WERI-Rb-1 (cell line): ENCODE data around the gene GRAMD1A.

Experiments used
- DNase-seq: peaks from one replicate; pipeline ENCODE4 v3.0.0-alpha.2; 2020
- H3K27ac ChIP-seq: fragments of 250-450 bp; sonication (Bioruptor Pico); 2 replicates; pipeline ENCODE4 v1.5.1; 2020; ENCODE audit warnings: mild to moderate bottlenecking, moderate library complexity
- H3K27me3 ChIP-seq: fragments of 250-450 bp; sonication (Bioruptor Pico); 2 replicates; pipeline ENCODE4 v1.5.1; 2021; ENCODE audit warnings: mild to moderate bottlenecking, low read depth, moderate library complexity; ENCODE audit not compliant: insufficient read depth, severe bottlenecking
- H3K36me3 ChIP-seq: fragments of 250-450 bp; sonication (Bioruptor Pico); 2 replicates; pipeline ENCODE4 v1.5.1; 2020; ENCODE audit warnings: mild to moderate bottlenecking, moderate library complexity
- H3K4me3 ChIP-seq: 2 replicates; pipeline ENCODE4 v1.5.1; 2011; ENCODE audit warnings: low read depth, mild to moderate bottlenecking, control low read depth, low read length
- H3K9me3 ChIP-seq: fragments of 250-450 bp; sonication (Bioruptor Pico); 2 replicates; pipeline ENCODE4 v1.5.1; 2021; ENCODE audit warnings: mild to moderate bottlenecking, moderate library complexity; ENCODE audit not compliant: severe bottlenecking
- CTCF ChIP-seq: IDR thresholded peaks from 2 replicates; pipeline ENCODE4 v1.5.1; 2011; ENCODE audit warnings: low read depth, mild to moderate bottlenecking, control low read depth, inconsistent platforms, low read length

The GRAMD1A gene

GRCh38 chr19:35032356-35032865 lies 32.3 kb downstream of the GRAMD1A start:
- Histone ChIP-seq H3K27ac (peak overlapping the region; percentile 96), H3K36me3 (peaks cover 65% of the 10 kb centered on the region), H3K4me3 (peak overlapping the region; percentile 56), H3K9me3 (no peaks in the 10 kb centered on the region), H3K27me3 (no peaks in the 10 kb centered on the region)
- no peak for TF ChIP-seq CTCF
- DNase-seq, result no peak

- Histone ChIP-seq H3K4me3 (peak overlapping the region; percentile 56), H3K36me3 (peaks cover 65% of the 10 kb centered on the region), H3K27me3 (no peaks in the 10 kb centered on the region), H3K9me3 (no peaks in the 10 kb centered on the region), H3K27ac (peak overlapping the region; percentile 96)
- TF ChIP-seq CTCF, result no peak
- DNase-seq, result peak; percentile 79
Measured at GRCh38 chr19:35033067-35034004, 33.2 kb downstream of the GRAMD1A start.

GRCh38 chr19:35034005-35034502 lies 33.9 kb downstream of the GRAMD1A start:
- Histone ChIP-seq H3K36me3 (peaks cover 71% of the 10 kb centered on the region), H3K9me3 (no peaks in the 10 kb centered on the region), H3K4me3 (peak overlapping the region; percentile 56), H3K27ac (peak overlapping the region; percentile 96), H3K27me3 (no peaks in the 10 kb centered on the region)
- DNase-seq, result no peak
- TF ChIP-seq CTCF, result no peak

- no peak for DNase-seq
- Histone ChIP-seq H3K27ac (peak overlapping the region; percentile 96), H3K36me3 (peaks cover 78% of the 10 kb centered on the region), H3K27me3 (no peaks in the 10 kb centered on the region), H3K4me3 (no peak overlapping the region), H3K9me3 (no peaks in the 10 kb centered on the region)
- TF ChIP-seq CTCF, result no peak
Measured at GRCh38 chr19:35034588-35035382, 34.7 kb downstream of the GRAMD1A start.

GRCh38 chr19:35037716-35038622 lies 37.8 kb downstream of the GRAMD1A start:
- no peaks in the 10 kb centered on the region for H3K9me3 ChIP-seq
- no peak overlapping the region for H3K4me3 ChIP-seq
- H3K27me3 ChIP-seq, result no peaks in the 10 kb centered on the region
- no peak for TF ChIP-seq CTCF
- peak; percentile 71 for DNase-seq
- H3K36me3 ChIP-seq, result peaks cover 90% of the 10 kb centered on the region
- H3K27ac ChIP-seq, result peak overlapping the region; percentile 62
